Activated CD8-positive, alpha-beta T cell treated with anti-CD3 and anti-CD28 coated beads, Interleukin-2, amount 10 ng/mL, durations not matched to agents 7 days and 5 days (primary cell): ENCODE data around the gene CD8B2. TPM values are rescaled to one million over a fixed set of nuclear protein-coding genes. Genes with fewer than 3 reads are reported as not detected.
"Not testable (repeated sequence)": the region's sequence is repeated elsewhere in the genome, so short reads cannot be mapped to it uniquely, and the experiment has no call there.

Experiments
- ATAC-seq: fragments of 150-1000 bp; cut with Tn5 transposase; one replicate; pipeline ENCODE4 v1.10.0; 2021; ENCODE audit warnings: moderate library complexity
- CTCF ChIA-PET: fragments of 350-600 bp; sonication (Branson Sonifier 250); formaldehyde crosslinking; loops from one replicate; lab custom pipeline; 2021; ENCODE audit warnings: antibody characterized with exemption; lab: Charles Lee
- POLR2A ChIA-PET: fragments of 350-600 bp; sonication (Branson Sonifier 250); formaldehyde crosslinking; loops from one replicate; lab custom pipeline; 2021; ENCODE audit warnings: antibody characterized with exemption; lab: Charles Lee
- DNase-seq: peaks from one replicate; pipeline ENCODE4 v3.0.0-alpha.2; 2020
- H3K27ac Mint-ChIP-seq: one replicate; pipeline ENCODE4 v1.8.0; 2021; ENCODE audit warnings: mild to moderate bottlenecking, mixed read lengths
- H3K27me3 Mint-ChIP-seq: one replicate; pipeline ENCODE4 v1.8.0; 2021; ENCODE audit warnings: low read depth, mixed read lengths
- H3K36me3 Mint-ChIP-seq: one replicate; pipeline ENCODE4 v1.8.0; 2021; ENCODE audit warnings: low read depth, mixed read lengths
- H3K4me1 Mint-ChIP-seq: one replicate; pipeline ENCODE4 v1.8.0; 2021; ENCODE audit warnings: low read depth, mixed read lengths
- H3K4me3 Mint-ChIP-seq: one replicate; pipeline ENCODE4 v1.8.0; 2021; ENCODE audit warnings: mild to moderate bottlenecking, mixed read lengths
- H3K9me3 Mint-ChIP-seq: one replicate; pipeline ENCODE4 v1.8.0; 2022; ENCODE audit warnings: mixed read lengths; ENCODE audit not compliant: insufficient read depth
- total RNA-seq, 2 experiments: library from RNA; stranded (reverse); gene quantifications; one replicate each; pipeline ENCODE4 v1.2.3, GENCODE V29; 2021

CD8B2 gene
- total RNA-seq, 2 experiments from 2014 or later, result 3.6 to 3.7 TPM

DNA sequence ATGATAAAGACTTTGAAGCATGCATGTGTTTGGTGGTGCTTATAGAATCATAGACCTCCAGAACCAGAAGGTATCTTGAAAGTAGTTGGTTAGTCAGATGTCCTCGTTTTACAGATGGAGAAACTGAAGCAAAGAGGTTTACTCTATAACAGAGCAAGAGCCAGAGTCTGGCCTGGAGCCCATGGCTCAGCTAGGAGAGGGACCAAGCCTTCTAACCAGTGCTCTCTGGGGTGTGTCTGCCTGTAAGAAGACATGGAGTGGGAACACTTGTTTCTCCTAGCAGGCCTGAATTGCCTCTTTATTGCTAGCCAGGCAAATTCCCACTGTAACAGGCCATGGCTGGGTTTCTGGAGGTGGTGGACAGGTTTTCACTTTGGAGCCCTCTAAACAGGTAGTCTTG lies 67.9 kb downstream of the CD8B2 start:
- POLR2A ChIA-PET, result no interaction called here
- ATAC-seq (no peak), DNase-seq (no peak)
- CTCF ChIA-PET, result no interaction called here
- Mint-ChIP-seq H3K4me1 (no peaks in the 10 kb centered on the region), H3K4me3 (no peak overlapping the region), H3K27me3 (peaks cover 5% of the 10 kb centered on the region), H3K36me3 (no peaks in the 10 kb centered on the region), H3K27ac (no peak overlapping the region), H3K9me3 (no peaks in the 10 kb centered on the region)

- H3K27me3 Mint-ChIP-seq, ATAC-seq, H3K4me1 Mint-ChIP-seq, DNase-seq, H3K9me3 Mint-ChIP-seq, H3K36me3 Mint-ChIP-seq, H3K4me3 Mint-ChIP-seq, POLR2A ChIA-PET, CTCF ChIA-PET, H3K27ac Mint-ChIP-seq: not testable (repeated sequence)
Measured at GRCh38 chr2:106559786-106560185, 72.6 kb downstream of the CD8B2 start.

DNA sequence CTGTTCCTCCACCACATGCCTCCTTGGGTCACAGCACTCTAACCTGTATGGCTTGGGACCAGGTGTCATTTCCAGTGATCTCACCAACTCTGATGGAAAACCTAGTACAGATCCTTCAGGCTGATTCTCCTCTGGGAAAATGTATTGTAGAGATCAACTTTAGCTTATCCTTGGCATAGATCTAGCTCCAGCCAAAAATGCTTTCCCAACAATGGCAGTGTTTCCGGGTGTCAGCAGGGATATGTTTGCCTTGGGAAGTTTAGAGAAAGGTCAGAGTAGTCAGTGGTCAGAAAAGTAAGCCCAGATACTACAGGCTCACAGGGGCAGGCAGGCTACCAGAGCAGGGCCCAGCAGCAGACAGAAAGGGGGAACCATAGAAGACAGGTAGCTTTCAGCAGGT lies 73.6 kb downstream of the CD8B2 start:
- ATAC-seq, result no peak

DNA sequence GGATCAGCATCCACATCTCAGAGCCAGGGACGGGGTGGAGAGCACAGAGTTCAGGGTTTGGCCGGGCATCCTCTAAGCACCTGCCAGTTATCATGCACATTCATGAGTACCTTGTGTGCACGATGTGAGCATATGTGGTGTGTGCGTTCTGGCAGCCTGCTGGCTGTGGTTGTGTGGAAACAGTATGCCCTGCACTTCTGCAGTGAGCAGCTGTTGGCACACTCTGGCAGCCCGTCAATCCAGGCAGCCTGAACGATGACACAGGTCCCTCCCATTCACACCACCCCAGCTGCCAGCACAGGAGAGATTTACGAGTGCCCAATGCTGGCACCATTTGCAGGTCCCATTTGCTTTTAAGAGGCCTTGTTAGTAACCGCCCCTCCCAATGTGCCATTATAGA lies 74.2 kb downstream of the CD8B2 start:
- Mint-ChIP-seq H3K4me1 (no peaks in the 10 kb centered on the region), H3K9me3 (no peaks in the 10 kb centered on the region), H3K4me3 (no peak overlapping the region), H3K27me3 (no peaks in the 10 kb centered on the region), H3K36me3 (no peaks in the 10 kb centered on the region), H3K27ac (no peak overlapping the region)
- CTCF ChIA-PET, result interaction anchor here (1.0 to 2.6 kb wide), 2 partner anchors 11 to 21 kb away, joined by 5 to 12 read pairs; no protein-coding TSS in a partner anchor
- POLR2A ChIA-PET, result no interaction called here
- ATAC-seq, result no peak
- DNase-seq, result no peak

More for the DNA sequence above, 73.6 kb downstream of the CD8B2 start:
- Mint-ChIP-seq H3K27ac (no peak overlapping the region), H3K4me1 (no peaks in the 10 kb centered on the region), H3K9me3 (no peaks in the 10 kb centered on the region), H3K27me3 (no peaks in the 10 kb centered on the region), H3K36me3 (no peaks in the 10 kb centered on the region), H3K4me3 (no peak overlapping the region)
- no peak for DNase-seq
- CTCF ChIA-PET, result no interaction called here
- POLR2A ChIA-PET, result no interaction called here

DNA sequence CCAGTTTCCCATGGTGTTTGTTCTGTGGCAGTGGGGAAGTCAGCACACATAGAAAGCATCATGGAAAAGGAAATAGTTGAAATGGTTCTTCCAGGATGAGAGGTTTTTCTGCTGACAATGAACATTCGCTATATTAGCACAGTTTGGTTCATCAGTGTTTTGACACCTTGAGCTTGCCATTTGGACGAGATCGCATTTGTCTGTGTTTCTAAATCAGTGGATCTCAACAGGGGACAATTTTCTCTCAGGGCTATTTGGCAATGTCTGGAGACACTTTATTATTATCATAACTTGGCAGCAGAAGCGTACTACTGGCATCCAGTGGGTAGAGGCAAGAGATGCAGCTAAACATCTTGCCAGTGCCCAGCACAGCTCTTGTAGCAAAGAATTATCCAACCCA lies 74.6 kb downstream of the CD8B2 start:
- ATAC-seq, result no peak
- Mint-ChIP-seq H3K4me3 (no peak overlapping the region), H3K27ac (no peak overlapping the region), H3K4me1 (no peaks in the 10 kb centered on the region), H3K27me3 (no peaks in the 10 kb centered on the region), H3K36me3 (no peaks in the 10 kb centered on the region), H3K9me3 (no peaks in the 10 kb centered on the region)
- CTCF ChIA-PET, result interaction anchor here (1.0 to 2.6 kb wide), 3 partner anchors 10 to 21 kb away, joined by 4 to 12 read pairs (median 5); no protein-coding TSS in a partner anchor
- no peak for DNase-seq
- POLR2A ChIA-PET, result no interaction called here

DNA sequence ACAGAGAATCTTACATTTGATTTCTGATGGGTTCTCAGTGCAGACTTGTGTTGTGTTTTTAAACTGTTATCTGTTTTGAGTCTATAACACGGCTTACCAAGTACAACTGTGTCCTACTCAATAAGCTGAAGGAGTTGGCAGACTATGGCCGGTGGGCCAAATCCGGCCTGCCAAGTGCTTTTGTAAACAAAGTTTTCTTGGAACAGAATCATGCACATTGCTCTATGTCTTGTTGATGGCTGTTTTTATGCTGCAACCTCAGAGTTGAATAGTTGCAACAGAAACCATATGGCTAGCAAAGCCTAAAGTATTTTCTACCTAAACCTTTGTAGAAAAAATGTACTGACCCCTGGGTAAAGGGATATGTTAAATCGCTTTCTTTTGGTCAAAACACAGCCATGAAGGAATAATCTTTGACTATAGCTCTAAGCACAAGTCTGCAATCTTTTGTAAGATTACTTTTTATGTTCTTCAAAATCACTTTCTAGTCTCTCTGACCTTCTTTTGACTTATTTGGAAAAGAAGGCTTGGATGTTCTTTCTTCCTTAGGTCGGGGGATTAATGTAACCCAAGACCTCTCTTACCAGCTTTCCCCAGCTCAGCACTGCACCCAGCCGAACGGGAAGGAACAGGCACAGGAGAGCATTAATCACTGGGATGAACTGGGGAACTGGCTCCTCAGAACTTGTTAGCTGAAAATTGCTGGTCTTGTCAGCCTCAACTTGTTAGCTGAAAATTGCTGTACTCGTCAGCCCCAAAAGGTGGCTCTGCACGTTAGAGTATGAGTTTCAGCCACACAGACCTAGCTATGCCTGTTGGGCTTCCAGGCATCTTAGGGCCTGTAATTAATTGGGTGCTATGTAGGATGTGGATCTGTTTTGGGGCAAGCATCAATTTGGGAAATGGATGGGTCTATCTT lies 75.4 kb downstream of the CD8B2 start:
- Mint-ChIP-seq H3K27ac (no peak overlapping the region), H3K4me1 (no peaks in the 10 kb centered on the region), H3K27me3 (no peaks in the 10 kb centered on the region), H3K9me3 (no peaks in the 10 kb centered on the region), H3K4me3 (no peak overlapping the region), H3K36me3 (no peaks in the 10 kb centered on the region)
- ATAC-seq, result no peak
- CTCF ChIA-PET, result interaction anchor here (1.0 to 2.6 kb wide), 3 partner anchors 10 to 20 kb away, joined by 4 to 12 read pairs (median 5); no protein-coding TSS in a partner anchor
- DNase-seq, result no peak
- POLR2A ChIA-PET, result no interaction called here

DNA sequence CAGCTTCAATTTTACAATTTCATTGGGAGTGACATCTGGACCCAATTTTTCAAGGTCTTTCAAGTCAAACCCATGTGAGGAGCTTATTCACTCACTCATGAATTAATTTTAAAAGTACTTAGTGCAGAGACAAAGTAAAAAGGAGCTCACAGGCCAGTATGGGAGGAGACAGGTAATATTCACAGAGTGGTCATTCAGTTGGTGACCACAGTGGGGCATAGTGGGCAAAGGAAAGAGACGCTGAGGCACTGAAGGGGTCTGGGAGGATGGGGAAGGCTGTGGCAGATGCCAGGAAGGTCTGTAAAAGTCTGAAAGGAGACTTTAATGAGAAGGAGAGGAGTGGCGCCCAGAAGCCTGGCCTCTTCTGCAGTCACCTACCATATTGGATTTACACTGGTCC lies 76.0 kb downstream of the CD8B2 start:
- DNase-seq, result no peak
- no peak for ATAC-seq
- H3K4me3 Mint-ChIP-seq, result no peak overlapping the region
- ChIA-PET CTCF (interaction anchor here (1.5 to 2.6 kb wide), 2 partner anchors 9 to 20 kb away, joined by 4 to 12 read pairs; no protein-coding TSS in a partner anchor), POLR2A (no interaction called here)
- no peaks in the 10 kb centered on the region for H3K9me3 Mint-ChIP-seq
- H3K4me1 Mint-ChIP-seq, result no peaks in the 10 kb centered on the region
- no peaks in the 10 kb centered on the region for H3K27me3 Mint-ChIP-seq
- H3K36me3 Mint-ChIP-seq, result no peaks in the 10 kb centered on the region
- H3K27ac Mint-ChIP-seq, result no peak overlapping the region

GRCh38 chr2:106565599-106565998 lies 78.4 kb downstream of the CD8B2 start:
- H3K4me1 Mint-ChIP-seq, result no peaks in the 10 kb centered on the region
- no peaks in the 10 kb centered on the region for H3K9me3 Mint-ChIP-seq
- no peak for DNase-seq
- CTCF ChIA-PET, result interaction anchor here (1.3 to 2.3 kb wide), 2 partner anchors 17 to 19 kb away, joined by 4 to 11 read pairs; no protein-coding TSS in a partner anchor
- no peaks in the 10 kb centered on the region for H3K36me3 Mint-ChIP-seq
- ATAC-seq, result no peak
- peaks cover 4% of the 10 kb centered on the region for H3K27me3 Mint-ChIP-seq
- POLR2A ChIA-PET, result interaction anchor here (0.7 kb wide), 1 partner anchor 1359 kb away, joined by 3 read pairs; no protein-coding TSS in a partner anchor
- H3K4me3 Mint-ChIP-seq, result no peak overlapping the region
- no peak overlapping the region for H3K27ac Mint-ChIP-seq

GRCh38 chr2:106566050-106566449 lies 78.9 kb downstream of the CD8B2 start:
- POLR2A ChIA-PET, result no interaction called here
- CTCF ChIA-PET, result interaction anchor here (1.3 to 2.3 kb wide), 2 partner anchors 16 to 19 kb away, joined by 4 to 11 read pairs; no protein-coding TSS in a partner anchor
- peaks cover 6% of the 10 kb centered on the region for H3K27me3 Mint-ChIP-seq
- no peaks in the 10 kb centered on the region for H3K4me1 Mint-ChIP-seq
- DNase-seq (no peak), ATAC-seq (no peak)
- H3K4me3 Mint-ChIP-seq, result no peak overlapping the region
- no peaks in the 10 kb centered on the region for H3K9me3 Mint-ChIP-seq
- no peak overlapping the region for H3K27ac Mint-ChIP-seq
- no peaks in the 10 kb centered on the region for H3K36me3 Mint-ChIP-seq

GRCh38 chr2:106566484-106566883 lies 79.3 kb downstream of the CD8B2 start:
- H3K27me3 Mint-ChIP-seq, result peaks cover 10% of the 10 kb centered on the region
- not testable (repeated sequence) for DNase-seq, H3K4me3 Mint-ChIP-seq

GRCh38 chr2:106570316-106570715 lies 83.2 kb downstream of the CD8B2 start:
- H3K27ac Mint-ChIP-seq, result no peak overlapping the region
- POLR2A ChIA-PET, result interaction anchor here (0.6 kb wide), 1 partner anchor 992 kb away, joined by 3 read pairs; no protein-coding TSS in a partner anchor
- no peaks in the 10 kb centered on the region for H3K4me1 Mint-ChIP-seq
- CTCF ChIA-PET, result interaction anchor here (0.9 to 1.2 kb wide), 2 partner anchors 12 to 296 kb away, joined by 3 to 6 read pairs; no protein-coding TSS in a partner anchor
- H3K27me3 Mint-ChIP-seq, result peaks cover 13% of the 10 kb centered on the region
- ATAC-seq (no peak), DNase-seq (no peak)
- H3K4me3 Mint-ChIP-seq, result no peak overlapping the region
- no peaks in the 10 kb centered on the region for H3K9me3 Mint-ChIP-seq
- H3K36me3 Mint-ChIP-seq, result no peaks in the 10 kb centered on the region

More at GRCh38 chr2:106566484-106566883, 79.3 kb downstream of the CD8B2 start:
- POLR2A ChIA-PET, H3K9me3 Mint-ChIP-seq, H3K4me1 Mint-ChIP-seq, H3K27ac Mint-ChIP-seq, ATAC-seq, H3K36me3 Mint-ChIP-seq: not testable (repeated sequence)
- CTCF ChIA-PET, result interaction anchor here (1.1 to 2.3 kb wide), 2 partner anchors 16 to 24 kb away, joined by 3 to 11 read pairs; no protein-coding TSS in a partner anchor
